ENCODE data around the gene MYL11.
A peak's percentile ranks its signal among the peaks of the same experiment; 100 is the strongest.

Gene MYL11

GRCh38 chr16:30395155-30395991, 20.8 kb downstream of the MYL11 start, which contains the start of gene ZNF48 (continued):
- TF ChIP-seq ZNF704 (tag by site-specific recombination; IDR thresholded peaks at IDR 0.05) (no peak), ZSCAN18 (tag by site-specific recombination; IDR thresholded peaks at IDR 0.05) (peak; percentile 43), PRDM6 (tag by site-specific recombination; IDR thresholded peaks at IDR 0.05) (no peak), ZNF423 (tag by site-specific recombination; IDR thresholded peaks at IDR 0.05) (no peak), ZNF660 (tag by site-specific recombination; IDR thresholded peaks at IDR 0.05) (peak; percentile 96; the same call in 1 of the 2 replicates), ZNF571 (tag by site-specific recombination; IDR thresholded peaks at IDR 0.05) (no peak), CTCF (tag by site-specific recombination; IDR thresholded peaks at IDR 0.05) (peak; percentile 94), PATZ1 (tag by site-specific recombination; IDR thresholded peaks at IDR 0.05) (peak; percentile 66), ZNF341 (tag by site-specific recombination; IDR thresholded peaks at IDR 0.05; ENCODE audit: low read depth) (peak; percentile 87), ZNF600 (tag by site-specific recombination; IDR thresholded peaks at IDR 0.05) (peak; percentile 79), GLI2 (tag by site-specific recombination; IDR thresholded peaks at IDR 0.05; ENCODE audit: borderline replicate concordance, low read depth) (no peak), ZNF416 (tag by site-specific recombination; IDR thresholded peaks at IDR 0.05) (no peak), PRDM2 (tag by site-specific recombination; IDR thresholded peaks at IDR 0.05; ENCODE audit: borderline replicate concordance) (no peak), ZNF785 (tag by site-specific recombination; IDR thresholded peaks at IDR 0.05) (peak; percentile 81; the same call in 1 of the 2 replicates), HIC1 (tag by site-specific recombination; IDR thresholded peaks at IDR 0.05) (peak; percentile 58; the same call in 1 of the 2 replicates), ZNF624 (tag by site-specific recombination; IDR thresholded peaks at IDR 0.05) (no peak), HOXD13 (CRISPR knock-in tag; IDR thresholded peaks at IDR 0.05; ENCODE audit: borderline replicate concordance) (peak; percentile 9; the same call in 1 of the 2 replicates), ZNF354C (tag by site-specific recombination; IDR thresholded peaks at IDR 0.05; ENCODE audit: borderline replicate concordance, low read depth) (no peak)

Measured in HEK293 (cell line).